ENCODE measurements around the gene ZNF469. TPM values are rescaled to one million over a fixed set of nuclear protein-coding genes. Genes with fewer than 3 reads are reported as not detected.

Gene ZNF469
- polyA plus RNA-seq, 1 donor from 2014 or later, result not detected

DNA sequence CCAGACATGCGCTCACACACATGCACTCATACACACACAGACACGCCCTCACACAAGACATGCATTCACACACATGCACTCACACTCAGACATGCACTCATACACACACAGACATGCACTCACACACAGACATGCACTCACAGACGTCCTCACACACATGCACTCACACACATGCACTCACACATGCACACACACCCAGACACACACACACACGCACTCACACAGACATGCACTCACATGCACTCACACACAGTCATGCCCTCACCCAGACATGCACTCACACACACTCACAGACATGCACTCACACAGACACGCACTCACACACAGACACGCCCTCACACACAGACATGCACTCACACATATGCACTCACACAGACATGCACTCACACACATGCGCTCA is 2.1 kb upstream of the ZNF469 start:
- H3K4me3 ChIP-seq (ENCODE audit: low read length), result no peak overlapping the region
- no peaks in the 10 kb centered on the region for H4K20me1 ChIP-seq (ENCODE audit: insufficient read depth)
- H3K79me2 ChIP-seq (replicated peaks; ENCODE audit: insufficient read depth, low read length), result no peaks in the 10 kb centered on the region
- H3K9me3 ChIP-seq (ENCODE audit: low read length), result no peaks in the 10 kb centered on the region
- no peaks in the 10 kb centered on the region for H3K9me2 ChIP-seq (ENCODE audit: insufficient read depth, low read length)
- TF ChIP-seq, protein P1, sequence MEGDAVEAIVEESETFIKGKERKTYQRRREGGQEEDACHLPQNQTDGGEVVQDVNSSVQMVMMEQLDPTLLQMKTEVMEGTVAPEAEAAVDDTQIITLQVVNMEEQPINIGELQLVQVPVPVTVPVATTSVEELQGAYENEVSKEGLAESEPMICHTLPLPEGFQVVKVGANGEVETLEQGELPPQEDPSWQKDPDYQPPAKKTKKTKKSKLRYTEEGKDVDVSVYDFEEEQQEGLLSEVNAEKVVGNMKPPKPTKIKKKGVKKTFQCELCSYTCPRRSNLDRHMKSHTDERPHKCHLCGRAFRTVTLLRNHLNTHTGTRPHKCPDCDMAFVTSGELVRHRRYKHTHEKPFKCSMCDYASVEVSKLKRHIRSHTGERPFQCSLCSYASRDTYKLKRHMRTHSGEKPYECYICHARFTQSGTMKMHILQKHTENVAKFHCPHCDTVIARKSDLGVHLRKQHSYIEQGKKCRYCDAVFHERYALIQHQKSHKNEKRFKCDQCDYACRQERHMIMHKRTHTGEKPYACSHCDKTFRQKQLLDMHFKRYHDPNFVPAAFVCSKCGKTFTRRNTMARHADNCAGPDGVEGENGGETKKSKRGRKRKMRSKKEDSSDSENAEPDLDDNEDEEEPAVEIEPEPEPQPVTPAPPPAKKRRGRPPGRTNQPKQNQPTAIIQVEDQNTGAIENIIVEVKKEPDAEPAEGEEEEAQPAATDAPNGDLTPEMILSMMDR (IDR thresholded peaks at IDR 0.05; ENCODE audit: poor library complexity, severe bottlenecking), result no peak
- TF ChIP-seq, protein P2, sequence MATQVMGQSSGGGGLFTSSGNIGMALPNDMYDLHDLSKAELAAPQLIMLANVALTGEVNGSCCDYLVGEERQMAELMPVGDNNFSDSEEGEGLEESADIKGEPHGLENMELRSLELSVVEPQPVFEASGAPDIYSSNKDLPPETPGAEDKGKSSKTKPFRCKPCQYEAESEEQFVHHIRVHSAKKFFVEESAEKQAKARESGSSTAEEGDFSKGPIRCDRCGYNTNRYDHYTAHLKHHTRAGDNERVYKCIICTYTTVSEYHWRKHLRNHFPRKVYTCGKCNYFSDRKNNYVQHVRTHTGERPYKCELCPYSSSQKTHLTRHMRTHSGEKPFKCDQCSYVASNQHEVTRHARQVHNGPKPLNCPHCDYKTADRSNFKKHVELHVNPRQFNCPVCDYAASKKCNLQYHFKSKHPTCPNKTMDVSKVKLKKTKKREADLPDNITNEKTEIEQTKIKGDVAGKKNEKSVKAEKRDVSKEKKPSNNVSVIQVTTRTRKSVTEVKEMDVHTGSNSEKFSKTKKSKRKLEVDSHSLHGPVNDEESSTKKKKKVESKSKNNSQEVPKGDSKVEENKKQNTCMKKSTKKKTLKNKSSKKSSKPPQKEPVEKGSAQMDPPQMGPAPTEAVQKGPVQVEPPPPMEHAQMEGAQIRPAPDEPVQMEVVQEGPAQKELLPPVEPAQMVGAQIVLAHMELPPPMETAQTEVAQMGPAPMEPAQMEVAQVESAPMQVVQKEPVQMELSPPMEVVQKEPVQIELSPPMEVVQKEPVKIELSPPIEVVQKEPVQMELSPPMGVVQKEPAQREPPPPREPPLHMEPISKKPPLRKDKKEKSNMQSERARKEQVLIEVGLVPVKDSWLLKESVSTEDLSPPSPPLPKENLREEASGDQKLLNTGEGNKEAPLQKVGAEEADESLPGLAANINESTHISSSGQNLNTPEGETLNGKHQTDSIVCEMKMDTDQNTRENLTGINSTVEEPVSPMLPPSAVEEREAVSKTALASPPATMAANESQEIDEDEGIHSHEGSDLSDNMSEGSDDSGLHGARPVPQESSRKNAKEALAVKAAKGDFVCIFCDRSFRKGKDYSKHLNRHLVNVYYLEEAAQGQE (IDR thresholded peaks at IDR 0.05; ENCODE audit: borderline replicate concordance), result no peak
- TF ChIP-seq SMC3 (conservative IDR thresholded peaks at IDR 0.05; ENCODE audit: poor library complexity) (no peak), TAF1 (IDR thresholded peaks at IDR 0.05; ENCODE audit: low read depth) (no peak), MXI1 (conservative IDR thresholded peaks at IDR 0.05; ENCODE audit: poor library complexity, severe bottlenecking) (no peak), EP300 (conservative IDR thresholded peaks at IDR 0.05; ENCODE audit: poor library complexity, severe bottlenecking) (no peak), POLR2AphosphoS5 (IDR thresholded peaks at IDR 0.05) (no peak), RAD21 (conservative IDR thresholded peaks at IDR 0.05) (no peak), EZH2 (IDR thresholded peaks at IDR 0.05; ENCODE audit: borderline replicate concordance, insufficient read depth, low read length, poor library complexity, severe bottlenecking) (no peak)
- H2AFZ ChIP-seq (ENCODE audit: low read depth, low read length), result no peak overlapping the region
- H3K36me3 ChIP-seq (ENCODE audit: insufficient read depth, low read length), result no peaks in the 10 kb centered on the region
- H3K27me3 ChIP-seq (ENCODE audit: insufficient read depth, low read depth, low read length), result peaks cover 40% of the 10 kb centered on the region
- no peak overlapping the region for H3K27ac ChIP-seq (ENCODE audit: low read length)
- H3K9ac ChIP-seq (ENCODE audit: low read length), result no peak overlapping the region
- H3F3A ChIP-seq (ENCODE audit: insufficient read depth, low read length, poor library complexity, severe bottlenecking), result no peaks in the 10 kb centered on the region
- H3K4me2 ChIP-seq (ENCODE audit: low read length), result no peak overlapping the region

DNA sequence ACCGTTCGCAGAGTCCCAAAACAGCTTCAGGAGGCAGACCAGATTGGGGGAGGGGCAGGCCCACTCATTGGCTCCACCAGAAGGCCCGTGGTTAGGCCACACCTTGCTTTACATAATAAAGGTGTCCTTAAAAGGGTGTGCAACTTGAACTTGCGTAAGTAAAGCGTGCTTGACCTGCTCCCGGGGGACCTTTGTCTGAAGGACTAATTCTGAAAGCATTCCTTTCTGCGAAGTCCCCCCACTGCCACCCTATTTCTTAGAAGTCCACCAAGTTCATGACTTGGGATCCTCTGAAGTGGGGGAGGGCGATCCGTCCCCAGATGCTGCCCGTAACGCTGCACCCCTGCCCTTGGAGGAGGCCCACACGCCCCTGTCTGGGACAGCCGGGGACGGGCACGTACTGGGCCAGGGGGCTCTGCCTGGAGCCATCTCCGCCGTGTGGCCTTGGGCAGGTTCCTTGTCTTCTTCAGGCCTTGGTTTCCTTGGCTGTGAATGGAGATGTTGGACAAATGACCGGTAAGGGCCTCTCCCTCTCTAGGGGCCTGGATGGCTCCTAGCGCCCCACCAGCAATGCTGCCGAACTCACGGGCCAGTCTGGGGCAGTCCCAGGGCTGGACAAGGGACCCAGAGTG is 823 bp upstream of the ZNF469 start:
- Histone ChIP-seq H3K27ac (ENCODE audit: low read length) (no peak overlapping the region), H3F3A (ENCODE audit: insufficient read depth, low read length, poor library complexity, severe bottlenecking) (no peaks in the 10 kb centered on the region), H3K4me2 (ENCODE audit: low read length) (no peak overlapping the region), H3K4me3 (ENCODE audit: low read length) (no peak overlapping the region), H3K36me3 (ENCODE audit: insufficient read depth, low read length) (no peaks in the 10 kb centered on the region), H3K9me3 (ENCODE audit: low read length) (no peaks in the 10 kb centered on the region), H2AFZ (ENCODE audit: low read depth, low read length) (no peak overlapping the region), H3K27me3 (ENCODE audit: insufficient read depth, low read depth, low read length) (peaks cover 47% of the 10 kb centered on the region), H3K9ac (ENCODE audit: low read length) (no peak overlapping the region), H4K20me1 (ENCODE audit: insufficient read depth) (no peaks in the 10 kb centered on the region), H3K9me2 (ENCODE audit: insufficient read depth, low read length) (no peaks in the 10 kb centered on the region), H3K79me2 (replicated peaks; ENCODE audit: insufficient read depth, low read length) (no peaks in the 10 kb centered on the region)
- TF ChIP-seq RAD21 (conservative IDR thresholded peaks at IDR 0.05) (no peak), TAF1 (IDR thresholded peaks at IDR 0.05; ENCODE audit: low read depth) (no peak), EZH2 (IDR thresholded peaks at IDR 0.05; ENCODE audit: borderline replicate concordance, insufficient read depth, low read length, poor library complexity, severe bottlenecking) (no peak), POLR2AphosphoS5 (IDR thresholded peaks at IDR 0.05) (no peak), SMC3 (conservative IDR thresholded peaks at IDR 0.05; ENCODE audit: poor library complexity) (no peak)
- TF ChIP-seq, protein P2 (IDR thresholded peaks at IDR 0.05; ENCODE audit: borderline replicate concordance), result no peak

All from neural cell (in vitro differentiated cells).